HCT116 (cell line): ENCODE measurements around the gene CIAO2B. TPM values are rescaled to one million over a fixed set of nuclear protein-coding genes. Genes with fewer than 3 reads are reported as not detected.
A peak's percentile ranks its signal among the peaks of the same experiment; 100 is the strongest.

Experiments
- ATAC-seq: fragments of 200-7000 bp; cut with Tn5 transposase; 2 replicates; pipeline ENCODE4 v1.9.1; 2020; ENCODE audit warnings: mild to moderate bottlenecking, moderate library complexity
- BruUV-seq: library from RNA; stranded (reverse); fragments of 400-500 nt; replicated peaks from 2 replicates; lab custom pipeline; 2021; lab: Mats Ljungman, UMichigan
- CTCF ChIA-PET: fragments of 300-600 bp; sonication (Branson Sonifier 250); formaldehyde crosslinking; loops from one replicate; lab custom pipeline; 2021; ENCODE audit warnings: antibody characterized with exemption; lab: Charles Lee
- POLR2A ChIA-PET: fragments of 300-600, 350-600 bp; sonication (Branson Sonifier 250); formaldehyde crosslinking; loops from one replicate; lab custom pipeline; 2021; ENCODE audit warnings: antibody characterized with exemption; lab: Charles Lee
- RAD21 ChIA-PET, 2 experiments: fragments of 300-600 bp; sonication (Branson Sonifier 250); formaldehyde crosslinking; loops; one replicate each; lab custom pipeline; 2023; ENCODE audit warnings: low total read pairs in 2 of 2; ENCODE audit not compliant: uncharacterized antibody in 2 of 2, unreplicated experiment in 2 of 2, low non-redundant PET in 1 of 2; lab: Charles Lee
- DNase-seq: peaks from one replicate; pipeline ENCODE4 v3.0.0-alpha.2; 2010; ENCODE audit warnings: low read depth, low spot score
- H2AFZ ChIP-seq: fragments of 200-600 bp; shearing (Covaris generic), sonication (generic); 2 replicates; pipeline ENCODE4 v1.6.1; 2017; ENCODE audit warnings: low read depth, mixed run types, mixed read lengths, antibody characterized with exemption, low read length; ENCODE audit not compliant: poor library complexity, severe bottlenecking
- H3K27ac ChIP-seq: 2 replicates; pipeline ENCODE4 v1.5.1; 2012; ENCODE audit warnings: low read depth, low read length
- H3K27me3 ChIP-seq: fragments of 200-600 bp; sonication (generic); 2 replicates; pipeline ENCODE4 v1.6.1; 2016; ENCODE audit warnings: mixed run types, low read length, mixed read lengths; ENCODE audit not compliant: insufficient read depth
- H3K36me3 ChIP-seq, 2 experiments: fragments of 200-500 bp in 1 of 2; fragments of 200-600 bp in 1 of 2; sonication (Bioruptor generic) in 1 of 2; sonication (generic) in 1 of 2; 2 replicates each; pipeline versions ENCODE4 v1.5.1 to v1.6.1; 2014 to 2016; ENCODE audit warnings: low read length in 2 of 2, inconsistent platforms in 1 of 2, mixed read lengths in 1 of 2, mixed run types in 1 of 2; ENCODE audit not compliant: insufficient read depth in 2 of 2, control insufficient read depth in 1 of 2
- H3K4me1 ChIP-seq, 2 experiments: fragments of 200-600 bp in 1 of 2; sonication (generic) in 1 of 2; 2 replicates each; pipeline versions ENCODE4 v1.5.1 to v1.6.1; 2012 to 2017; ENCODE audit warnings: low read length in 2 of 2, inconsistent platforms in 1 of 2, mild to moderate bottlenecking in 1 of 2, mixed read lengths in 1 of 2, mixed run types in 1 of 2, moderate library complexity in 1 of 2; ENCODE audit not compliant: insufficient read depth in 2 of 2, control insufficient read depth in 1 of 2
- H3K4me2 ChIP-seq: fragments of 200-600 bp; sonication (generic); 2 replicates; pipeline ENCODE4 v1.6.1; 2017; ENCODE audit warnings: mixed run types, low read length, mixed read lengths
- H3K4me3 ChIP-seq, 2 experiments: fragments of 200-600 bp in 1 of 2; sonication (generic) in 1 of 2; replicated peaks in 1 of 2; 2 replicates each; pipeline ENCODE4 v1.5.1; 2011 to 2016; ENCODE audit warnings: low read length in 2 of 2, control low read depth in 1 of 2, low read depth in 1 of 2, mild to moderate bottlenecking in 1 of 2, mixed read lengths in 1 of 2, mixed run types in 1 of 2
- H3K79me2 ChIP-seq: fragments of 200-600 bp; sonication (generic); 2 replicates; pipeline ENCODE4 v1.6.1; 2017; ENCODE audit warnings: mild to moderate bottlenecking, mixed run types, low read length, moderate library complexity, mixed read lengths; ENCODE audit not compliant: insufficient read depth
- H3K9ac ChIP-seq: fragments of 200-600 bp; sonication (generic); 2 replicates; pipeline ENCODE4 v1.6.1; 2016; ENCODE audit warnings: low read length, mixed read lengths
- H3K9me2 ChIP-seq: fragments of 200-600 bp; sonication (generic), shearing (Covaris generic); 2 replicates; pipeline ENCODE4 v1.6.1; 2017; ENCODE audit warnings: mixed run types, mild to moderate bottlenecking, moderate library complexity; ENCODE audit not compliant: insufficient read depth
- H3K9me3 ChIP-seq, 2 experiments: fragments of 200-500 bp in 1 of 2; fragments of 200-600 bp in 1 of 2; sonication (Bioruptor generic) in 1 of 2; sonication (generic) in 1 of 2; 2 replicates each; pipeline ENCODE4 v1.6.1; 2014 to 2017; ENCODE audit warnings: low read length in 2 of 2, mixed read lengths in 2 of 2, inconsistent platforms in 1 of 2, low read depth in 1 of 2, mild to moderate bottlenecking in 1 of 2, mixed run types in 1 of 2, moderate library complexity in 1 of 2; ENCODE audit not compliant: control insufficient read depth in 1 of 2, insufficient read depth in 1 of 2
- H4K20me1 ChIP-seq: fragments of 200-600 bp; sonication (generic), shearing (Covaris generic); 2 replicates; pipeline ENCODE4 v1.6.1; 2017; ENCODE audit warnings: mixed run types, mild to moderate bottlenecking, moderate library complexity; ENCODE audit not compliant: insufficient read depth
- CBX3 ChIP-seq: IDR thresholded peaks from 2 replicates; pipeline ENCODE4 v1.6.1; 2012; ENCODE audit warnings: low read depth
- CEBPB ChIP-seq: IDR thresholded peaks from 2 replicates; pipeline ENCODE4 v1.6.1; 2012; ENCODE audit warnings: low read depth
- CTCF ChIP-seq, 3 experiments: fragments of 200-600 bp in 1 of 3; sonication (generic) in 1 of 3; IDR thresholded peaks in 2 of 3; conservative IDR thresholded peaks in 1 of 3; 2 replicates each; pipeline ENCODE4 v1.5.1; 2012 to 2017; ENCODE audit warnings: low read depth in 2 of 3, low read length in 2 of 3, antibody characterized with exemption in 1 of 3, borderline replicate concordance in 1 of 3, control low read depth in 1 of 3, mild to moderate bottlenecking in 1 of 3, mixed read lengths in 1 of 3, mixed run types in 1 of 3, moderate library complexity in 1 of 3; ENCODE audit not compliant: insufficient read depth in 1 of 3
- EZH2 ChIP-seq: fragments of 200-600 bp; sonication (generic); IDR thresholded peaks from 2 replicates; pipeline ENCODE4 v1.6.1; 2017; ENCODE audit warnings: antibody characterized with exemption, mixed run types
- JUND ChIP-seq: IDR thresholded peaks from 2 replicates; pipeline ENCODE4 v1.6.1; 2012
- POLR2A ChIP-seq: IDR thresholded peaks from 2 replicates; pipeline ENCODE4 v1.7.0; 2011; ENCODE audit warnings: borderline replicate concordance; ENCODE audit not compliant: insufficient read depth, insufficient read length; ENCODE audit errors: extremely low read depth
- RAD21 ChIP-seq: IDR thresholded peaks from 2 replicates; pipeline ENCODE4 v1.6.1; 2012; ENCODE audit warnings: low read depth, mild to moderate bottlenecking
- SIN3A ChIP-seq: IDR thresholded peaks from 2 replicates; pipeline ENCODE4 v1.6.1; 2012; ENCODE audit warnings: low read depth
- SP1 ChIP-seq: IDR thresholded peaks from 2 replicates; pipeline ENCODE4 v1.6.1; 2012; ENCODE audit warnings: low read depth
- SRF ChIP-seq: IDR thresholded peaks from 2 replicates; pipeline ENCODE4 v1.6.1; 2012; ENCODE audit warnings: low read depth
- YY1 ChIP-seq: IDR thresholded peaks from 2 replicates; pipeline ENCODE4 v1.6.1; 2011; ENCODE audit warnings: low read length, low read depth, moderate library complexity, mild to moderate bottlenecking; ENCODE audit not compliant: insufficient replicate concordance; ENCODE audit errors: extremely low read depth
- ZNF274 ChIP-seq: fragments of 200-500 bp; sonication (Bioruptor generic); IDR thresholded peaks from 2 replicates; pipeline ENCODE4 v1.6.1; 2014; ENCODE audit warnings: mild to moderate bottlenecking, low read depth, low read length, inconsistent platforms
- intact Hi-C: fragments of 100-400 bp; cut with micrococcal nuclease; formaldehyde crosslinking; loops from 2 replicates; pipeline ENCODE4 v1.10.0; 2022
- total RNA-seq: library from RNA; stranded (reverse); gene quantifications from one replicate; pipeline ENCODE4 v1.2.1, GENCODE V29; 2021; ENCODE audit not compliant: unreplicated experiment

CIAO2B gene
- total RNA-seq, 1 experiment from 2014 or later = 113 TPM

GRCh38 chr16:66926171-66926947, 7.8 kb downstream of the CIAO2B start:
- ChIA-PET RAD21 (no interaction called here), CTCF (interaction anchor here (1.1 to 2.8 kb wide), 2 partner anchors 16 to 31 kb away, joined by 4 to 32 read pairs; no protein-coding TSS in a partner anchor), POLR2A (no interaction called here)
- Histone ChIP-seq H2AFZ (no peak overlapping the region), H3K36me3 (no peaks in the 10 kb centered on the region), H3K79me2 (no peaks in the 10 kb centered on the region), H3K9me2 (no peaks in the 10 kb centered on the region), H3K9me3 (no peaks in the 10 kb centered on the region), H4K20me1 (no peaks in the 10 kb centered on the region), H3K27me3 (no peaks in the 10 kb centered on the region), H3K4me2 (peak overlapping the region; percentile 45; the same call in 1 of the 2 replicates), H3K27ac (no peak overlapping the region), H3K4me1 (peaks cover 21 to 50% of the 10 kb centered on the region in 2 experiments), H3K4me3 (no peak overlapping the region), H3K9ac (no peak overlapping the region)
- DNase-seq (no peak), ATAC-seq (no peak)
- intact Hi-C loops = no loop called here
- BruUV-seq = no TSS peak
- TF ChIP-seq CBX3 (no peak), EZH2 (no peak), RAD21 (no peak), CEBPB (no peak), JUND (no peak), CTCF (IDR thresholded peaks at IDR 0.05 in 2 of 3, conservative IDR thresholded peaks at IDR 0.05 in 1 of 3; ENCODE audit: borderline replicate concordance in 1 of 3, insufficient read depth in 1 of 3, low read depth in 2 of 3, low read length in 2 of 3) (no peak), ZNF274 (no peak), YY1 (no peak), POLR2A (no peak), SIN3A (no peak), SP1 (no peak), SRF (no peak)
